Activated naive CD4-positive, alpha-beta T cell treated with anti-CD3 and anti-CD28 coated beads, Interleukin-2, amount 50 U/mL, for 24 hours (primary cell): ENCODE data around the gene PLCB4.

ENCODE experiments used
- H3K27ac Mint-ChIP-seq: one replicate; pipeline ENCODE4 v1.8.0; 2021; ENCODE audit warnings: mild to moderate bottlenecking, mixed read lengths
- H3K27me3 Mint-ChIP-seq: one replicate; pipeline ENCODE4 v1.8.0; 2021; ENCODE audit warnings: mixed read lengths
- H3K36me3 Mint-ChIP-seq: one replicate; pipeline ENCODE4 v1.8.0; 2021; ENCODE audit warnings: mixed read lengths
- H3K4me1 Mint-ChIP-seq: one replicate; pipeline ENCODE4 v1.8.0; 2021; ENCODE audit warnings: mixed read lengths
- H3K4me3 Mint-ChIP-seq: one replicate; pipeline ENCODE4 v1.8.0; 2021; ENCODE audit warnings: mild to moderate bottlenecking, mixed read lengths
- H3K9me3 Mint-ChIP-seq: one replicate; pipeline ENCODE4 v1.8.0; 2021; ENCODE audit warnings: mixed read lengths

Gene PLCB4

GRCh38 chr20:9454791-9455190, 385.9 kb downstream of the PLCB4 start:
- no peaks in the 10 kb centered on the region for H3K36me3 Mint-ChIP-seq
- no peaks in the 10 kb centered on the region for H3K9me3 Mint-ChIP-seq
- H3K4me3 Mint-ChIP-seq: no peak overlapping the region
- H3K27ac Mint-ChIP-seq: no peak overlapping the region
- H3K27me3 Mint-ChIP-seq: no peaks in the 10 kb centered on the region
- H3K4me1 Mint-ChIP-seq: no peaks in the 10 kb centered on the region

GRCh38 chr20:9457136-9457535, 388.2 kb downstream of the PLCB4 start:
- no peaks in the 10 kb centered on the region for H3K27me3 Mint-ChIP-seq
- no peaks in the 10 kb centered on the region for H3K36me3 Mint-ChIP-seq
- H3K4me3 Mint-ChIP-seq: no peak overlapping the region
- no peaks in the 10 kb centered on the region for H3K4me1 Mint-ChIP-seq
- no peaks in the 10 kb centered on the region for H3K9me3 Mint-ChIP-seq
- H3K27ac Mint-ChIP-seq: no peak overlapping the region

GRCh38 chr20:9458138-9458796, 389.4 kb downstream of the PLCB4 start:
- H3K27ac Mint-ChIP-seq: no peak overlapping the region
- no peaks in the 10 kb centered on the region for H3K4me1 Mint-ChIP-seq
- no peaks in the 10 kb centered on the region for H3K27me3 Mint-ChIP-seq
- no peaks in the 10 kb centered on the region for H3K36me3 Mint-ChIP-seq
- H3K4me3 Mint-ChIP-seq: no peak overlapping the region
- H3K9me3 Mint-ChIP-seq: peaks cover 5% of the 10 kb centered on the region

GRCh38 chr20:9460518-9460917, 391.6 kb downstream of the PLCB4 start:
- H3K27me3 Mint-ChIP-seq: no peaks in the 10 kb centered on the region
- peaks cover 5% of the 10 kb centered on the region for H3K9me3 Mint-ChIP-seq
- no peak overlapping the region for H3K4me3 Mint-ChIP-seq
- no peaks in the 10 kb centered on the region for H3K36me3 Mint-ChIP-seq
- no peak overlapping the region for H3K27ac Mint-ChIP-seq
- H3K4me1 Mint-ChIP-seq: no peaks in the 10 kb centered on the region

- Mint-ChIP-seq H3K4me3 (no peak overlapping the region), H3K9me3 (peaks cover 4% of the 10 kb centered on the region), H3K27ac (no peak overlapping the region), H3K4me1 (no peaks in the 10 kb centered on the region), H3K27me3 (no peaks in the 10 kb centered on the region), H3K36me3 (no peaks in the 10 kb centered on the region)
Measured at GRCh38 chr20:9467995-9468394, 399.1 kb downstream of the PLCB4 start.

GRCh38 chr20:9474835-9475415, 406.0 kb downstream of the PLCB4 start:
- Mint-ChIP-seq H3K9me3 (no peaks in the 10 kb centered on the region), H3K27ac (no peak overlapping the region), H3K27me3 (no peaks in the 10 kb centered on the region), H3K4me1 (no peaks in the 10 kb centered on the region), H3K4me3 (no peak overlapping the region), H3K36me3 (no peaks in the 10 kb centered on the region)

GRCh38 chr20:9475456-9475855, 406.6 kb downstream of the PLCB4 start:
- H3K27me3 Mint-ChIP-seq: no peaks in the 10 kb centered on the region
- H3K4me1 Mint-ChIP-seq: no peaks in the 10 kb centered on the region
- H3K4me3 Mint-ChIP-seq: no peak overlapping the region
- no peaks in the 10 kb centered on the region for H3K9me3 Mint-ChIP-seq
- H3K27ac Mint-ChIP-seq: no peak overlapping the region
- no peaks in the 10 kb centered on the region for H3K36me3 Mint-ChIP-seq

- Mint-ChIP-seq H3K27me3 (no peaks in the 10 kb centered on the region), H3K4me3 (no peak overlapping the region), H3K4me1 (no peaks in the 10 kb centered on the region), H3K27ac (no peak overlapping the region), H3K9me3 (no peaks in the 10 kb centered on the region), H3K36me3 (no peaks in the 10 kb centered on the region)
Measured at GRCh38 chr20:9476174-9476573, 407.3 kb downstream of the PLCB4 start.

GRCh38 chr20:9476637-9477036, 407.8 kb downstream of the PLCB4 start:
- no peak overlapping the region for H3K27ac Mint-ChIP-seq
- no peak overlapping the region for H3K4me3 Mint-ChIP-seq
- H3K27me3 Mint-ChIP-seq: no peaks in the 10 kb centered on the region
- no peaks in the 10 kb centered on the region for H3K36me3 Mint-ChIP-seq
- no peaks in the 10 kb centered on the region for H3K4me1 Mint-ChIP-seq
- H3K9me3 Mint-ChIP-seq: no peaks in the 10 kb centered on the region

- Mint-ChIP-seq H3K36me3 (no peaks in the 10 kb centered on the region), H3K27me3 (no peaks in the 10 kb centered on the region), H3K9me3 (peaks cover 4% of the 10 kb centered on the region), H3K27ac (no peak overlapping the region), H3K4me1 (no peaks in the 10 kb centered on the region), H3K4me3 (no peak overlapping the region)
Measured at GRCh38 chr20:9478771-9479170, 409.9 kb downstream of the PLCB4 start.

GRCh38 chr20:9480066-9480465, 411.2 kb downstream of the PLCB4 start:
- Mint-ChIP-seq H3K9me3 (peaks cover 4% of the 10 kb centered on the region), H3K4me3 (no peak overlapping the region), H3K27ac (no peak overlapping the region), H3K27me3 (no peaks in the 10 kb centered on the region), H3K4me1 (no peaks in the 10 kb centered on the region), H3K36me3 (no peaks in the 10 kb centered on the region)

- Mint-ChIP-seq H3K27ac (no peak overlapping the region), H3K27me3 (peaks cover 3% of the 10 kb centered on the region), H3K9me3 (peaks cover 8% of the 10 kb centered on the region), H3K4me1 (no peaks in the 10 kb centered on the region), H3K4me3 (no peak overlapping the region), H3K36me3 (no peaks in the 10 kb centered on the region)
Measured at GRCh38 chr20:9482180-9482579, 413.3 kb downstream of the PLCB4 start.

- Mint-ChIP-seq H3K36me3 (no peaks in the 10 kb centered on the region), H3K27ac (no peak overlapping the region), H3K4me3 (no peak overlapping the region), H3K27me3 (peaks cover 3% of the 10 kb centered on the region), H3K9me3 (peaks cover 8% of the 10 kb centered on the region), H3K4me1 (no peaks in the 10 kb centered on the region)
Measured at GRCh38 chr20:9483131-9483530, 414.2 kb downstream of the PLCB4 start.

- H3K36me3 Mint-ChIP-seq: no peaks in the 10 kb centered on the region
- no peak overlapping the region for H3K4me3 Mint-ChIP-seq
- H3K27ac Mint-ChIP-seq: peak overlapping the region; percentile 51
- H3K4me1 Mint-ChIP-seq: no peaks in the 10 kb centered on the region
- H3K27me3 Mint-ChIP-seq: peaks cover 3% of the 10 kb centered on the region
- H3K9me3 Mint-ChIP-seq: peaks cover 8% of the 10 kb centered on the region
Measured at GRCh38 chr20:9485614-9486340, 416.9 kb downstream of the PLCB4 start.

GRCh38 chr20:9487231-9487630, 418.3 kb downstream of the PLCB4 start:
- Mint-ChIP-seq H3K9me3 (peaks cover 8% of the 10 kb centered on the region), H3K4me1 (no peaks in the 10 kb centered on the region), H3K36me3 (no peaks in the 10 kb centered on the region), H3K4me3 (no peak overlapping the region), H3K27ac (no peak overlapping the region), H3K27me3 (peaks cover 3% of the 10 kb centered on the region)

- H3K27me3 Mint-ChIP-seq: peaks cover 3% of the 10 kb centered on the region
- H3K4me3 Mint-ChIP-seq: no peak overlapping the region
- no peak overlapping the region for H3K27ac Mint-ChIP-seq
- peaks cover 4% of the 10 kb centered on the region for H3K9me3 Mint-ChIP-seq
- no peaks in the 10 kb centered on the region for H3K4me1 Mint-ChIP-seq
- no peaks in the 10 kb centered on the region for H3K36me3 Mint-ChIP-seq
Measured at GRCh38 chr20:9488063-9488462, 419.2 kb downstream of the PLCB4 start.
